Activated T-helper 17 cell treated with anti-CD3 and anti-CD28 coated beads, Interleukin-2, amount 50 U/mL, for 72 hours (primary cell): Measurements from ENCODE around the gene STX2. TPM values are rescaled to one million over a fixed set of nuclear protein-coding genes. Genes with fewer than 3 reads are reported as not detected.
"Not testable (repeated sequence)": the region's sequence is repeated elsewhere in the genome, so short reads cannot be mapped to it uniquely, and the experiment has no call there.

Experiments used
- ATAC-seq: fragments of 150-1000 bp; cut with Tn5 transposase; replicated peaks from 2 replicates; pipeline ENCODE4 v1.10.0; 2021; ENCODE audit warnings: mild to moderate bottlenecking, moderate library complexity
- H3K27ac Mint-ChIP-seq: one replicate; pipeline ENCODE4 v1.8.0; 2022; ENCODE audit warnings: mixed read lengths
- H3K27me3 Mint-ChIP-seq: one replicate; pipeline ENCODE4 v1.8.0; 2022; ENCODE audit warnings: mixed read lengths
- H3K36me3 Mint-ChIP-seq: one replicate; pipeline ENCODE4 v1.8.0; 2022; ENCODE audit warnings: low read depth, mild to moderate bottlenecking, mixed read lengths
- H3K4me1 Mint-ChIP-seq: one replicate; pipeline ENCODE4 v1.8.0; 2022; ENCODE audit warnings: mixed read lengths
- H3K4me3 Mint-ChIP-seq: one replicate; pipeline ENCODE4 v1.8.0; 2022; ENCODE audit warnings: mild to moderate bottlenecking, mixed read lengths
- H3K9me3 Mint-ChIP-seq: one replicate; pipeline ENCODE4 v1.8.0; 2022; ENCODE audit warnings: mixed read lengths
- total RNA-seq, 2 donors: library from RNA; stranded (reverse); gene quantifications; one replicate each; pipeline ENCODE4 v1.2.3, GENCODE V29; 2022

STX2 gene
- total RNA-seq, 2 donors from 2014 or later, result 16.5 to 18.2 TPM

DNA sequence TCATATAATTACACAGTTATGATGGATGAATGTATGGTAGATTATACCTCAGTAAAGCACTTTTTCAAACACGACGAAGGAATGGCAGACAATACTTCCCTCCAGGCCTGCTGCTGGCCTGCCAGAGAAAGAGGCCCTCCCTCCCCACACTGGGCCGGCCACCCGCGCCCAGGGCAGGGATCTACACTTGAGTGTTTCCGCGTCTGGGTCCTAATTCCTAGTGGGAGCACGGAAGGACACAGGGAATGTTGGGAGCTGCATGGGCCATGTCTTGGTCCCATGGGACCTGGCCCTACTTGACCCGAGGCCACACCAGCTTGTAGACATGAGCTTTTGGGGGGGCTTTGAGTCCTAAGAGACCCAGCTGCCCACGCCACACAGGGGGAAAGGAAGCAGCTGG is 52.0 kb downstream of the STX2 start:
- peaks cover 7% of the 10 kb centered on the region for H3K9me3 Mint-ChIP-seq
- H3K4me1 Mint-ChIP-seq, result no peaks in the 10 kb centered on the region
- no peak for ATAC-seq
- no peak overlapping the region for H3K27ac Mint-ChIP-seq
- no peaks in the 10 kb centered on the region for H3K27me3 Mint-ChIP-seq
- H3K4me3 Mint-ChIP-seq, result no peak overlapping the region
- H3K36me3 Mint-ChIP-seq, result peaks cover 68% of the 10 kb centered on the region

GRCh38 chr12:130783110-130783715 is 55.8 kb downstream of the STX2 start:
- no peaks in the 10 kb centered on the region for H3K4me1 Mint-ChIP-seq
- peaks cover 35% of the 10 kb centered on the region for H3K36me3 Mint-ChIP-seq
- no peaks in the 10 kb centered on the region for H3K27me3 Mint-ChIP-seq
- ATAC-seq, result no peak
- no peak overlapping the region for H3K27ac Mint-ChIP-seq
- H3K9me3 Mint-ChIP-seq, result peaks cover 7% of the 10 kb centered on the region
- H3K4me3 Mint-ChIP-seq, result no peak overlapping the region

DNA sequence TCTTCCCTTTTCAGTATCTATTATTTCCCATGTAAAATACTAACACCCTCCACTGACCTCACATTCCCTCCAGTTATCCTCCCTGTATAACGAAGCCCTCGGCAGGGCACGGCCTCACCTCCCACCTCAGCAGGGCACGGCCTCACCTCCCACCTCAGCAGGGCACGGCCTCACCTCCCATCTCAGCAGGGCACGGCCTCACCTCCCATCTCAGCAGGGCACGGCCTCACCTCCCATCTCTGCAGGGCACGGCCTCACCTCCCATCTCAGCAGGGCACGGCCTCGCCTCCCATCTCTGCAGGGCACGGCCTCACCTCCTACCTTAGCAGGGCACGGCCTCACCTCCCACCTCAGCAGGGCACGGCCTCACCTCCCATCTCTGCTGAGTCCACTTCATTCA is 56.8 kb downstream of the STX2 start:
- not testable (repeated sequence) for H3K9me3 Mint-ChIP-seq, H3K27ac Mint-ChIP-seq, ATAC-seq, H3K27me3 Mint-ChIP-seq, H3K4me3 Mint-ChIP-seq, H3K4me1 Mint-ChIP-seq
- H3K36me3 Mint-ChIP-seq, result peaks cover 26% of the 10 kb centered on the region

DNA sequence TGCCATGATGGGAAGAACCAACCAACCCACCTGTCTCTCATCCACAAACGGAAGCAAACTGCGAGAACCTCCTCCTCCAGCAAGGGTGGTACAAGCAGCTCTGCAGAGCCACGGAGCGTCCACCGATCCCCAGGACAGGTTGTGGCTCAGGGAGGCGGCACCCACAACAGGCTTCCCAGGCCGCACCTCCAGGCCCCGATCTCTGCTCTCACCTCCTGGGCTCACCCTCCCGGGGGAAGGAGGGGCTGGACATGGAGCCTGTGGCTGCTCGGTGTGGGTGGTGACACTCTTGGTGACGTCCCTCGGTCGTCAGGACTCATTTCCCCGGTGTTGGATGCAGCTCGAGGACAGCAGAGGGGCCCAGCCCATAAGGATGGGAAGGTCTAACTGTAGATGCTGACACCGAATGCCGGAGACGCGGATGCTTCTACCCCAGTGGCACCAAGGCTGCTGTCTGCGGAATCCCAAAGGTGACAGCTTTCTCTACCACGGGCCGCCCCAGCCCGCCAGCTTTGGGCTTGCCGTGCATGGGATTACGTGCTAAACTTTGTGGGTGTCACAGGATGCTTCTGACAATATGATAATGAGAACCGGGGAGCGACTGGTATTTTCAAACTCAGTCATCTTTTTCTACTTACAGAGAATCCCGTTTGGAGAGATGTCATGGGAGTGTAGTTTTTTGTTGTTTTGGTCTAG is 58.0 kb downstream of the STX2 start:
- ATAC-seq, result no peak
- peaks cover 24% of the 10 kb centered on the region for H3K36me3 Mint-ChIP-seq

DNA sequence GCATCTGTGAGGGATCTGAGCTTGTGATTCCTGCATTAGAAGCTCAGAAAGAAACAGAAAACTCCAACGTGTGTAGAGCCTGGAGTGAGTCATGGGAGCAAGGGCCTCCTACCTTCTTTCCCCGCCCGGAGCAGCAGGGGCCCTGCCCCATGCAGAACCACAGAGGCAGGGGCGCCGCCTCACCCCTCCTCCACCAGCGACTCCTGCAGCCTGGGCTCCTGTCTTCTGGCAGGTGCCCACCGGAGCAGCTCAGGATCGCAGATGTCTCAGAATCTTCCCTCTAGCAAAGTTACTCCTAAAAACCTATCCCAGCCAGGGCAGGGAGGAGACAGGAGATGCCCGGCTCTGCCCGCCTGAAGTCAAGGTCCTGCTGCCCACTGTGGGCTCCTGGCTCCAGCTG is 58.7 kb downstream of the STX2 start:
- Mint-ChIP-seq H3K4me1 (peaks cover 12% of the 10 kb centered on the region), H3K27ac (no peak overlapping the region), H3K9me3 (peaks cover 7% of the 10 kb centered on the region), H3K27me3 (peaks cover 5% of the 10 kb centered on the region), H3K36me3 (peaks cover 19% of the 10 kb centered on the region), H3K4me3 (no peak overlapping the region)
- no peak for ATAC-seq

More for the DNA sequence above, 58.0 kb downstream of the STX2 start:
- Mint-ChIP-seq H3K27ac (no peak overlapping the region), H3K4me3 (no peak overlapping the region), H3K9me3 (peaks cover 7% of the 10 kb centered on the region), H3K27me3 (no peaks in the 10 kb centered on the region), H3K4me1 (peaks cover 6% of the 10 kb centered on the region)

DNA sequence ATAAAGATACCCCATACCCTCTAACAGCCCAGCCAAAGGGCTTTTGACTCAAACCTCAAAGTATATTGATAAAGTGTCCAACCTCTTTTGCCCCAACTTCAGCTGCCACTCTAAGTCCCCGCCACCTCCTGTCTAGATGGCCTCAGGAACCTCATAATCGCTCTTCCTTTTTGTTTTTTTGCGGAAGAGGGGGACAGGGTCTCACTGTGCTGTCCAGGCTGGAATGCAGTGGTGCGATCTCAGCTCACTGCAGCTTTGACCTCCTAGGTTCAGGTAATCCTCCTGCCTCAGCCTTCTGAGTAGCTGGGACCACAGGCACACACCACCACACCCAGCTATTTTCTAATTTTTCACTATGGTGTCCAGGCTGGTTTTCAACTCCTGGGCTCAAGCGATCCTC is 60.3 kb downstream of the STX2 start:
- H3K4me1 Mint-ChIP-seq, result peaks cover 12% of the 10 kb centered on the region
- no peak overlapping the region for H3K4me3 Mint-ChIP-seq
- H3K9me3 Mint-ChIP-seq, result no peaks in the 10 kb centered on the region
- H3K36me3 Mint-ChIP-seq, result peaks cover 4% of the 10 kb centered on the region
- no peak overlapping the region for H3K27ac Mint-ChIP-seq
- no peak for ATAC-seq
- H3K27me3 Mint-ChIP-seq, result peaks cover 6% of the 10 kb centered on the region

DNA sequence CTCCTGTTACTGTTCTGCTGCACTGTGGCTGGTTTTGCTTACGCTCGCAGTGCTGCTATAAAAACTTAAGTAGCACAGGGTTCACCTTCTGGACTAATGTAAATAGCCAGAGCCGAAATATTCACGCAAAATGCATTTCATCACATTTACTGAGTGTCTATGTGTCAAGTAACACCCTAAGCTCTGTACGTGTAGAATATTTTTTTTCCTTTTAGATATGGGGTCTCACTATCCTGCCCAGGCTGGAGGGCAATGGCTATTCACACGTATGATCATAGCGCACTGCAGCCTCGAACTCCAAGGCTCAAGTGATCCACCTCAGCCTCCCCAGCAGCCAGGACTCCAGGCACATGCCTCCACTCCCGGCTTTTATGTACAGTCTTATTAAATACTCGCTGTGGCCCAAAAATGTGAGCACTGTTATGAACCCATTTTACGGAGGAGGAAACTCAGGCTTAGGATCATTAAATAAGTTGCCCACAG is 62.2 kb downstream of the STX2 start:
- Mint-ChIP-seq H3K4me1 (peaks cover 12% of the 10 kb centered on the region), H3K27ac (peak overlapping the region; percentile 18), H3K27me3 (peaks cover 7% of the 10 kb centered on the region), H3K9me3 (no peaks in the 10 kb centered on the region), H3K4me3 (peak overlapping the region; percentile 70), H3K36me3 (no peaks in the 10 kb centered on the region)
- no peak for ATAC-seq

- H3K27ac Mint-ChIP-seq, result peak overlapping the region; percentile 18
- no peaks in the 10 kb centered on the region for H3K9me3 Mint-ChIP-seq
- H3K4me1 Mint-ChIP-seq, result peaks cover 12% of the 10 kb centered on the region
- peaks cover 14% of the 10 kb centered on the region for H3K27me3 Mint-ChIP-seq
- H3K4me3 Mint-ChIP-seq, result peak overlapping the region; percentile 70
- H3K36me3 Mint-ChIP-seq, result no peaks in the 10 kb centered on the region
- peak; percentile 98 for ATAC-seq
Measured at GRCh38 chr12:130775953-130776856, 62.8 kb downstream of the STX2 start.

DNA sequence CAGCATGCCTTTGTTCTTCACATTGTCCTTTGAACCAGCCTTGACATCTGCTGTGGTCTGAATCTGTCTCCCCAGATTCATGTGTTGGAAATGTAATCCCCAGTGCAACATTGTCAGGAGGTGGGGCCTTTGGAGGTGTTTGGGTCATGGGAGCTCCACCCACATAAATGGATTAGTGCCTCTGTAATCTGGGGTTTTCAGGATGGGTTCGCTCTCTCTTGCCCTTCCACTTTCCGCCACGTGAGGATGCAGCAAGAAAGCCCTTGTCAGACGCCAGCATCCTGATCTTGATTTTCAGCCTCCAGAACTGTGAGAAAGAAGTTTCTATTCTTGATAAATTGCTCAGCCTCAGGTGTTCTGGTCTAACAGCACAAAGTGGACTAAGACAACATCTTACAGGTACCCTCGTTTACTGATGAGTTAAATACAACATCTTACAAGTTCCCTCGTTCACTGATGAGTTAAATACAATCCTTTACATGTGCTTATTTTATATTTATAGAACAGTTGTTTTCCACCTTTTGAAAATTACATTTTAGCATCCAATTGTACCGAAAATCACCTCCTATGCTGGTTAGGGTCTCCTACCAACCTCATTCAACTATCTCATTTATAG is 68.5 kb downstream of the STX2 start:
- H3K9me3 Mint-ChIP-seq, result no peaks in the 10 kb centered on the region

DNA sequence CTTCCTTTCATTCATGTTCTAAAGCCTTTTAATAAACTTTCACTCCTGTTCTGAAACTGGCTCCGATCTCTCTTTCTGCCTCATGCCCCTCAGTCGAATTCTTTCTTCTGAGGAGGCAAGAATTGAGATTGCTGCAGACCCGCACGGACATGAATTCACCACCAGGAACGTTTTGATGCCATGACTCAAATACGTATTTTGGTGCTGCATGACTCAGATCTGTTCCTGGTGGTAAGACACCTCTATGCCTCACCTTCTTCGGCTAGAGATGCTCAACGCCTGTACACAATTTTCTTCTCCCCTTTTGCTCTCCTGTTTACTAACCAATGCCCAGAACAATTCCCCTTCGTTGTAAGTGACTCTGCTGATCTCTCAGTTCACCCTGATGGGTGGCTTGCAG is 70.9 kb downstream of the STX2 start:
- peaks cover 5% of the 10 kb centered on the region for H3K4me1 Mint-ChIP-seq
- peak overlapping the region; percentile 29 for H3K4me3 Mint-ChIP-seq
- ATAC-seq, result peak; percentile 84
- H3K9me3 Mint-ChIP-seq, result no peaks in the 10 kb centered on the region
- H3K36me3 Mint-ChIP-seq, result no peaks in the 10 kb centered on the region
- H3K27me3 Mint-ChIP-seq, result peaks cover 16% of the 10 kb centered on the region
- H3K27ac Mint-ChIP-seq, result peak overlapping the region; percentile 31

More for the DNA sequence above, 68.5 kb downstream of the STX2 start:
- no peak for ATAC-seq
- H3K36me3 Mint-ChIP-seq, result no peaks in the 10 kb centered on the region
- H3K4me1 Mint-ChIP-seq, result peaks cover 7% of the 10 kb centered on the region
- H3K4me3 Mint-ChIP-seq, result no peak overlapping the region
- no peak overlapping the region for H3K27ac Mint-ChIP-seq
- peaks cover 18% of the 10 kb centered on the region for H3K27me3 Mint-ChIP-seq

- Mint-ChIP-seq H3K27ac (no peak overlapping the region), H3K36me3 (no peaks in the 10 kb centered on the region), H3K4me3 (no peak overlapping the region), H3K9me3 (no peaks in the 10 kb centered on the region), H3K4me1 (peaks cover 5% of the 10 kb centered on the region), H3K27me3 (peaks cover 10% of the 10 kb centered on the region)
- no peak for ATAC-seq
Measured at GRCh38 chr12:130766470-130766869, 72.6 kb downstream of the STX2 start.

- Mint-ChIP-seq H3K27ac (no peak overlapping the region), H3K9me3 (no peaks in the 10 kb centered on the region), H3K27me3 (peaks cover 4% of the 10 kb centered on the region), H3K4me3 (no peak overlapping the region), H3K36me3 (no peaks in the 10 kb centered on the region), H3K4me1 (peaks cover 5% of the 10 kb centered on the region)
- ATAC-seq, result no peak
Measured at GRCh38 chr12:130765186-130765659, 73.8 kb downstream of the STX2 start.

- H3K4me1 Mint-ChIP-seq, result peaks cover 5% of the 10 kb centered on the region
- no peak overlapping the region for H3K27ac Mint-ChIP-seq
- H3K27me3 Mint-ChIP-seq, result peaks cover 4% of the 10 kb centered on the region
- peak; percentile 8 for ATAC-seq
- H3K36me3 Mint-ChIP-seq, result no peaks in the 10 kb centered on the region
- no peak overlapping the region for H3K4me3 Mint-ChIP-seq
- H3K9me3 Mint-ChIP-seq, result no peaks in the 10 kb centered on the region
Measured at GRCh38 chr12:130764475-130765185, 74.4 kb downstream of the STX2 start.
